Parathyroid adenoma (tissue), 2 donors: ENCODE measurements around the gene METTL23.

Experiments
- H2AFZ ChIP-seq: fragments of 300-600 bp; sonication (generic); one replicate; pipeline ENCODE4 v1.7.0; 2017; ENCODE audit warnings: antibody characterized with exemption, mild to moderate bottlenecking
- H3K27ac ChIP-seq: fragments of 300-600 bp; sonication (generic); one replicate; pipeline ENCODE4 v1.7.0; 2017
- H3K27me3 ChIP-seq: fragments of 300-600 bp; sonication (generic); one replicate; pipeline ENCODE4 v1.7.0; 2017; ENCODE audit warnings: low read length; ENCODE audit not compliant: control insufficient read depth, insufficient read depth
- H3K36me3 ChIP-seq: fragments of 300-600 bp; sonication (generic); one replicate; pipeline ENCODE4 v1.7.0; 2017; ENCODE audit warnings: low read length; ENCODE audit not compliant: control insufficient read depth, insufficient read depth
- H3K4me1 ChIP-seq: fragments of 300-600 bp; sonication (generic); one replicate; pipeline ENCODE4 v1.7.0; 2017; ENCODE audit warnings: control low read depth
- H3K4me2 ChIP-seq: fragments of 300-600 bp; sonication (generic); one replicate; pipeline ENCODE4 v1.7.0; 2017; ENCODE audit warnings: low read length
- H3K4me3 ChIP-seq: fragments of 300-600 bp; sonication (generic); one replicate; pipeline ENCODE4 v1.7.0; 2017; ENCODE audit warnings: low read depth, low read length
- H3K79me2 ChIP-seq: fragments of 300-600 bp; sonication (generic); one replicate; pipeline ENCODE4 v1.7.0; 2017; ENCODE audit warnings: control low read depth
- H3K9ac ChIP-seq: fragments of 300-600 bp; sonication (generic); one replicate; pipeline ENCODE4 v1.7.0; 2017; ENCODE audit warnings: mild to moderate bottlenecking
- H3K9me3 ChIP-seq: fragments of 300-600 bp; sonication (generic); one replicate; pipeline ENCODE4 v1.7.0; 2017; ENCODE audit warnings: low read length; ENCODE audit not compliant: control insufficient read depth
- CTCF ChIP-seq: fragments of 300-600 bp; sonication (generic); IDR thresholded peaks from one replicate; pipeline ENCODE4 v1.7.0; 2017; ENCODE audit warnings: antibody characterized with exemption, mild to moderate bottlenecking
- donor health status: primary hyperparathyroidism.

METTL23 gene

GRCh38 chr17:76772842-76773525, 46.3 kb downstream of the METTL23 start:
- Histone ChIP-seq H3K27ac (no peak overlapping the region), H3K36me3 (no peaks in the 10 kb centered on the region)

DNA sequence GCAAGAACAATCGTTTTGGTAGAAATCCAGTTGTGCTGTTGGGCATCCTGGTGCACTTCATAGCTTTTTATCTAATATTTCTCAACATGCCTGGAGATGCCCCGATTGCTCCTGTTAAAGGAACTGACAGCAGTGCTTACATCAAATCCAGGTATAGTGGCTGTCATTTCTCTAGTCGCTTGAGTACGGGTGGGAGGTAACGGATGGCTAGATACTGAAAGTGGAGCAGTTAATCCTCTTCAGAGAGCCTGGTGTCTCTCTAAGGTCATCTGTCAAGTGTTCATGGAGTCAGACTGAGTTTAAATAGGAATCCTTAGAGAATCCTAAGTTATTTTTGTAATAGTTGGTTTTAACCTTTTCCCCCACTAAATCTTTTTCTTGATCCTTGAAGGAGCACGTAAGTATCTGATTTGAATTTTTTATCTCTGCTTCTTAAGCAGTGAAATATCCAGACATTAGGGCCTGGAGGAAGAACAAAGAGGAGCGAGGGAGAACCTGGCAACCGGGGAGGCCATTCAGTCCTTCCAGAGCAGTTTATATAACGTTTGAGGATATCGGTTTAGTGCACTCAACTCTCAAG, 48.5 kb downstream of the METTL23 start:
- Histone ChIP-seq H3K4me2 (no peak overlapping the region), H2AFZ (no peak overlapping the region), H3K4me3 (no peak overlapping the region), H3K27ac (no peak overlapping the region), H3K4me1 (no peaks in the 10 kb centered on the region), H3K36me3 (no peaks in the 10 kb centered on the region), H3K27me3 (no peaks in the 10 kb centered on the region), H3K9me3 (no peaks in the 10 kb centered on the region), H3K79me2 (no peaks in the 10 kb centered on the region), H3K9ac (no peak overlapping the region)
- no peak for TF ChIP-seq CTCF

More at GRCh38 chr17:76772842-76773525, 46.3 kb downstream of the METTL23 start:
- no peak overlapping the region for H3K9ac ChIP-seq
- H2AFZ ChIP-seq = no peak overlapping the region
- H3K4me3 ChIP-seq = no peak overlapping the region
- TF ChIP-seq CTCF = no peak
- H3K4me1 ChIP-seq = no peaks in the 10 kb centered on the region
- no peaks in the 10 kb centered on the region for H3K27me3 ChIP-seq
- no peak overlapping the region for H3K4me2 ChIP-seq
- no peaks in the 10 kb centered on the region for H3K9me3 ChIP-seq
- H3K79me2 ChIP-seq = no peaks in the 10 kb centered on the region

GRCh38 chr17:76781056-76781982, 54.7 kb downstream of the METTL23 start:
- Histone ChIP-seq H3K4me3 (no peak overlapping the region), H2AFZ (no peak overlapping the region), H3K4me2 (no peak overlapping the region), H3K4me1 (no peaks in the 10 kb centered on the region), H3K27me3 (no peaks in the 10 kb centered on the region), H3K36me3 (no peaks in the 10 kb centered on the region), H3K9me3 (no peaks in the 10 kb centered on the region), H3K27ac (no peak overlapping the region), H3K9ac (no peak overlapping the region), H3K79me2 (no peaks in the 10 kb centered on the region)
- no peak for TF ChIP-seq CTCF

DNA sequence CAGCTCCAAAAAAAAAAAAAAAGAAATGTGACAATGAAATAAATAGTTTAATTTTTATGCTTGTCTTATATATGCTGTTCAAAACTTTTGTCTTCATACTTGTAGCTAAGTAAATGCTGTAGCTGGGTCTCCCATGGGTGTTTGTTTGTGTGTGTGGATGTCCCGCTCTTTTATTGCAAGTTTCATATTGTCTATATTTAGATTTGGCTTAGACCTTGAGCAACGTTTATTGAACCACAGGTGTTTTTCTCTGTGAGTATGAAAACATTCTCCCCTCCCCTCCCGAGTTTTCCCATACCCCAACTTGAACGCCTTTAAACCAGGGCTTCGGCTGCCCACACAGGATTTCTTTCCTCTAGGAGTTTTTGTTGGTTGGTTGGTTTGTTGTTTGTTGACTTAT, 56.5 kb downstream of the METTL23 start:
- H3K9ac ChIP-seq = no peak overlapping the region
- H3K27me3 ChIP-seq = no peaks in the 10 kb centered on the region
- H3K4me3 ChIP-seq = no peak overlapping the region
- no peak for TF ChIP-seq CTCF
- no peak overlapping the region for H3K4me2 ChIP-seq
- H3K9me3 ChIP-seq = no peaks in the 10 kb centered on the region
- H3K79me2 ChIP-seq = no peaks in the 10 kb centered on the region
- H3K36me3 ChIP-seq = no peaks in the 10 kb centered on the region
- H2AFZ ChIP-seq = no peak overlapping the region
- no peaks in the 10 kb centered on the region for H3K4me1 ChIP-seq
- H3K27ac ChIP-seq = no peak overlapping the region
